SK-N-MC (cell line): Measurements from ENCODE around the gene SERINC2.

Experiments
- DNase-seq: peaks from one replicate; pipeline ENCODE4 v3.0.0-alpha.2; 2011; ENCODE audit warnings: low read depth, low spot score
- H3K27ac ChIP-seq: fragments of 200-600 bp; sonication (generic); 2 replicates; pipeline ENCODE4 v1.5.1; 2016; ENCODE audit warnings: mixed run types
- H3K36me3 ChIP-seq: fragments of 200-600 bp; sonication (generic); 2 replicates; pipeline ENCODE4 v1.6.1; 2017; ENCODE audit warnings: antibody characterized with exemption, low read length, mixed read lengths; ENCODE audit not compliant: insufficient read depth
- H3K4me3 ChIP-seq: fragments of 200-600 bp; sonication (generic); 2 replicates; pipeline ENCODE4 v1.5.1; 2016
- H3K9ac ChIP-seq: fragments of 200-600 bp; sonication (generic); 2 replicates; pipeline ENCODE4 v1.8.0; 2017; ENCODE audit warnings: mixed run types, mixed read lengths; ENCODE audit not compliant: insufficient read length
- H3K9me3 ChIP-seq: fragments of 200-600 bp; sonication (generic); 2 replicates; pipeline ENCODE4 v1.6.1; 2017; ENCODE audit warnings: low read depth, mild to moderate bottlenecking, antibody characterized with exemption, low read length, moderate library complexity, mixed read lengths
- EZH2 ChIP-seq: fragments of 200-600 bp; sonication (generic); IDR thresholded peaks from one replicate; pipeline ENCODE4 v1.6.1; 2017; ENCODE audit warnings: antibody characterized with exemption
- FOXP2 ChIP-seq: optimal IDR thresholded peaks from 2 replicates; pipeline ENCODE3; 2011; ENCODE audit warnings: mild to moderate bottlenecking, moderate library complexity; ENCODE audit not compliant: insufficient read depth; ENCODE audit errors: extremely low read length, control extremely low read depth
- POLR2AphosphoS5 ChIP-seq: IDR thresholded peaks from 2 replicates; pipeline ENCODE4 v1.6.1; 2012; ENCODE audit warnings: mild to moderate bottlenecking, low read depth, low read length, borderline replicate concordance

The SERINC2 gene

GRCh38 chr1:31441073-31441472, 28.1 kb downstream of the SERINC2 start:
- no peak for TF ChIP-seq POLR2AphosphoS5
- no peak for TF ChIP-seq FOXP2
- no peak for TF ChIP-seq EZH2

GRCh38 chr1:31441558-31441957, 28.5 kb downstream of the SERINC2 start:
- H3K4me3 ChIP-seq: no peak overlapping the region
- TF ChIP-seq EZH2: no peak
- no peak for TF ChIP-seq FOXP2
- TF ChIP-seq POLR2AphosphoS5: no peak

More at GRCh38 chr1:31441073-31441472, 28.1 kb downstream of the SERINC2 start:
- no peak for DNase-seq
- H3K4me3 ChIP-seq: no peak overlapping the region
- no peak overlapping the region for H3K9ac ChIP-seq
- no peaks in the 10 kb centered on the region for H3K9me3 ChIP-seq
- no peak overlapping the region for H3K27ac ChIP-seq
- H3K36me3 ChIP-seq: no peaks in the 10 kb centered on the region

GRCh38 chr1:31441970-31442647, 29.1 kb downstream of the SERINC2 start:
- Histone ChIP-seq H3K36me3 (no peaks in the 10 kb centered on the region), H3K9me3 (no peaks in the 10 kb centered on the region), H3K27ac (no peak overlapping the region), H3K4me3 (no peak overlapping the region), H3K9ac (no peak overlapping the region)
- DNase-seq: no peak
- no peak for TF ChIP-seq POLR2AphosphoS5
- TF ChIP-seq EZH2: no peak
- TF ChIP-seq FOXP2: no peak

More at GRCh38 chr1:31441558-31441957, 28.5 kb downstream of the SERINC2 start:
- Histone ChIP-seq H3K9ac (no peak overlapping the region), H3K9me3 (no peaks in the 10 kb centered on the region), H3K27ac (no peak overlapping the region), H3K36me3 (no peaks in the 10 kb centered on the region)
- no peak for DNase-seq

GRCh38 chr1:31442648-31442994, 29.6 kb downstream of the SERINC2 start:
- TF ChIP-seq POLR2AphosphoS5 (no peak), FOXP2 (no peak), EZH2 (no peak)
- Histone ChIP-seq H3K27ac (no peak overlapping the region), H3K4me3 (no peak overlapping the region), H3K9me3 (no peaks in the 10 kb centered on the region), H3K9ac (no peak overlapping the region), H3K36me3 (no peaks in the 10 kb centered on the region)
- no peak for DNase-seq

GRCh38 chr1:31443673-31444072, 30.7 kb downstream of the SERINC2 start:
- DNase-seq: no peak
- H3K4me3 ChIP-seq: no peak overlapping the region

GRCh38 chr1:31444725-31445448, 31.9 kb downstream of the SERINC2 start:
- Histone ChIP-seq H3K27ac (no peak overlapping the region), H3K36me3 (no peaks in the 10 kb centered on the region), H3K9ac (no peak overlapping the region), H3K4me3 (no peak overlapping the region), H3K9me3 (no peaks in the 10 kb centered on the region)
- no peak for TF ChIP-seq POLR2AphosphoS5
- TF ChIP-seq FOXP2: no peak
- TF ChIP-seq EZH2: no peak
- no peak for DNase-seq

More at GRCh38 chr1:31443673-31444072, 30.7 kb downstream of the SERINC2 start:
- Histone ChIP-seq H3K27ac (no peak overlapping the region), H3K36me3 (no peaks in the 10 kb centered on the region), H3K9me3 (no peaks in the 10 kb centered on the region), H3K9ac (no peak overlapping the region)
- TF ChIP-seq FOXP2 (no peak), EZH2 (no peak), POLR2AphosphoS5 (no peak)

- H3K9ac ChIP-seq: no peak overlapping the region
- no peak overlapping the region for H3K4me3 ChIP-seq
- TF ChIP-seq EZH2 (no peak), FOXP2 (no peak), POLR2AphosphoS5 (no peak)
- H3K27ac ChIP-seq: no peak overlapping the region
- H3K36me3 ChIP-seq: no peaks in the 10 kb centered on the region
- no peak for DNase-seq
- no peaks in the 10 kb centered on the region for H3K9me3 ChIP-seq
These were observed 32.9 kb downstream of the SERINC2 start for GRCh38 chr1:31445951-31446350.

GRCh38 chr1:31447210-31447609, 34.2 kb downstream of the SERINC2 start:
- Histone ChIP-seq H3K27ac (no peak overlapping the region), H3K9me3 (no peaks in the 10 kb centered on the region), H3K4me3 (no peak overlapping the region), H3K36me3 (no peaks in the 10 kb centered on the region), H3K9ac (no peak overlapping the region)
- DNase-seq: no peak
- TF ChIP-seq FOXP2 (no peak), POLR2AphosphoS5 (no peak), EZH2 (no peak)
